ENCODE measurements around the gene SLITRK2. TPM values are rescaled to one million over a fixed set of nuclear protein-coding genes. Genes with fewer than 3 reads are reported as not detected.

SLITRK2 gene
- total RNA-seq, 1 experiment from 2014 or later = 0.07 TPM

DNA sequence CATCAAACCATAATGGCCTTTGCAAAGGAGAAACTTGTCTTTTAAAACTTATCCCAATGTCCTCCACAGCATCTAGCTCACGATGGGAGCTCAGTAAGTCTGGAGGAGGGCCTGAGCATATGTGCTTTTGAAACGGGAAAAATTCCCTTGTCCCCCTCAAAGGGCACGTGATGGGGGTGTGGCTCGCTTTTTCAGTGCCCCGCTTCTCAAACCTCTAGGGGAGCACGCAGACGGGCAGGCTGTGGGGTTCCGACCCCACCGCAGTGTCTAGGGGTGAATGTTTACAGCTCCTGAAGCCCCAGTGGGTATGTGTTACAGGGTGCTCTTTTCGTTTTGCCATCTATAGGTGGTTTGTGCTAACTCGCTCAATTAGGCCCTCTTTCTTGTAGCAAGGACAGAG lies 31.2 kb downstream of the SLITRK2 start:
- ATAC-seq = no peak
- TF ChIP-seq, protein P1, sequence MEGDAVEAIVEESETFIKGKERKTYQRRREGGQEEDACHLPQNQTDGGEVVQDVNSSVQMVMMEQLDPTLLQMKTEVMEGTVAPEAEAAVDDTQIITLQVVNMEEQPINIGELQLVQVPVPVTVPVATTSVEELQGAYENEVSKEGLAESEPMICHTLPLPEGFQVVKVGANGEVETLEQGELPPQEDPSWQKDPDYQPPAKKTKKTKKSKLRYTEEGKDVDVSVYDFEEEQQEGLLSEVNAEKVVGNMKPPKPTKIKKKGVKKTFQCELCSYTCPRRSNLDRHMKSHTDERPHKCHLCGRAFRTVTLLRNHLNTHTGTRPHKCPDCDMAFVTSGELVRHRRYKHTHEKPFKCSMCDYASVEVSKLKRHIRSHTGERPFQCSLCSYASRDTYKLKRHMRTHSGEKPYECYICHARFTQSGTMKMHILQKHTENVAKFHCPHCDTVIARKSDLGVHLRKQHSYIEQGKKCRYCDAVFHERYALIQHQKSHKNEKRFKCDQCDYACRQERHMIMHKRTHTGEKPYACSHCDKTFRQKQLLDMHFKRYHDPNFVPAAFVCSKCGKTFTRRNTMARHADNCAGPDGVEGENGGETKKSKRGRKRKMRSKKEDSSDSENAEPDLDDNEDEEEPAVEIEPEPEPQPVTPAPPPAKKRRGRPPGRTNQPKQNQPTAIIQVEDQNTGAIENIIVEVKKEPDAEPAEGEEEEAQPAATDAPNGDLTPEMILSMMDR (conservative IDR thresholded peaks at IDR 0.05; ENCODE audit: low read depth, low read length) = no peak
- TF ChIP-seq EZH2phosphoT487 (IDR thresholded peaks at IDR 0.05; ENCODE audit: borderline replicate concordance, low read length) (no peak), EZH2 (IDR thresholded peaks at IDR 0.05; ENCODE audit: low read length, unreplicated experiment) (no peak)

DNA sequence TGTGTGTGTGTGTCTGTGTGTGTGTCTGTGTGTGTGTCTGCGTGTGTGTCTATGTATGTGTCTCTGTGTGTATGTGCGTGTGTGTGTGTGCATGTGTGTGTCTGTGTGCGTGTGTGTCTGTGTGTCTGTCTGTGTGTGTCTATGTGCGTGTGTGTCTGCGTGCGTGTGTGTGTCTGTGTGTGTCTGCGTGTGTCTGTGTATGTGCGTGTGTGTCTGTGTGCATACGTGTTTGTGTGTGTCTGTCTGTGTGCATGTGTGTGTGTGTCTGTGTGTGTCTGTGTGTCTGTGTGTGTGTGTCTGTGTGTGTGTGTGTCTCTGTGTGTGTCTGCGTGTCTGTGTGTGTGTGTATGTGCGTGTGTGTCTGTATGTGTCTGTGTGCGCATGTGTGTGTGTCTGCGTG lies 35.6 kb downstream of the SLITRK2 start:
- Histone ChIP-seq H3K36me3 (ENCODE audit: low read depth, low read length) (no peaks in the 10 kb centered on the region), H3K27ac (ENCODE audit: low read length) (no peak overlapping the region), H3K27me3 (ENCODE audit: low read length) (no peaks in the 10 kb centered on the region), H4K20me1 (ENCODE audit: low read length) (no peaks in the 10 kb centered on the region), H3K4me2 (ENCODE audit: low read length) (no peak overlapping the region), H3K4me3 (ENCODE audit: low read length) (no peak overlapping the region), H2AFZ (ENCODE audit: low read length) (no peak overlapping the region), H3K79me2 (ENCODE audit: low read length) (no peaks in the 10 kb centered on the region), H3K9me2 (replicated peaks; ENCODE audit: low read length) (no peaks in the 10 kb centered on the region), H3K9ac (ENCODE audit: low read length) (no peak overlapping the region), H3K9me3 (ENCODE audit: low read length) (no peaks in the 10 kb centered on the region), H3F3A (ENCODE audit: low read length, unreplicated experiment) (no peaks in the 10 kb centered on the region), H3K4me1 (ENCODE audit: insufficient read depth, low read length) (no peaks in the 10 kb centered on the region)
- no peak for TF ChIP-seq EZH2phosphoT487 (IDR thresholded peaks at IDR 0.05; ENCODE audit: borderline replicate concordance, low read length)
- TF ChIP-seq, protein P1 (conservative IDR thresholded peaks at IDR 0.05; ENCODE audit: low read depth, low read length) = no peak
- no peak for TF ChIP-seq EZH2 (IDR thresholded peaks at IDR 0.05; ENCODE audit: low read length, unreplicated experiment)
- ATAC-seq (no peak), DNase-seq (no peak)
- ChIA-PET POLR2A (ENCODE audit: unreplicated experiment) (no interaction called here), CTCF (no interaction called here)
- intact Hi-C loops (cut with micrococcal nuclease) = no loop called here
- no TSS peak for BruUV-seq (replicated peaks)

More for the DNA sequence above, 31.2 kb downstream of the SLITRK2 start:
- BruUV-seq (replicated peaks) = no TSS peak
- intact Hi-C loops (cut with micrococcal nuclease) = no loop called here
- DNase-seq = no peak
- H4K20me1 ChIP-seq (ENCODE audit: low read length) = no peaks in the 10 kb centered on the region
- H3K27me3 ChIP-seq (ENCODE audit: low read length) = no peaks in the 10 kb centered on the region
- H3K9me2 ChIP-seq (replicated peaks; ENCODE audit: low read length) = no peaks in the 10 kb centered on the region
- H3K4me1 ChIP-seq (ENCODE audit: insufficient read depth, low read length) = no peaks in the 10 kb centered on the region
- POLR2A ChIA-PET (ENCODE audit: unreplicated experiment) = no interaction called here
- no peak overlapping the region for H3K4me3 ChIP-seq (ENCODE audit: low read length)
- no peak overlapping the region for H3K4me2 ChIP-seq (ENCODE audit: low read length)
- no peaks in the 10 kb centered on the region for H3F3A ChIP-seq (ENCODE audit: low read length, unreplicated experiment)
- H3K79me2 ChIP-seq (ENCODE audit: low read length) = no peaks in the 10 kb centered on the region
- CTCF ChIA-PET = no interaction called here
- no peaks in the 10 kb centered on the region for H3K9me3 ChIP-seq (ENCODE audit: low read length)
- no peaks in the 10 kb centered on the region for H3K36me3 ChIP-seq (ENCODE audit: low read depth, low read length)
- no peak overlapping the region for H2AFZ ChIP-seq (ENCODE audit: low read length)
- H3K27ac ChIP-seq (ENCODE audit: low read length) = no peak overlapping the region
- H3K9ac ChIP-seq (ENCODE audit: low read length) = no peak overlapping the region

DNA sequence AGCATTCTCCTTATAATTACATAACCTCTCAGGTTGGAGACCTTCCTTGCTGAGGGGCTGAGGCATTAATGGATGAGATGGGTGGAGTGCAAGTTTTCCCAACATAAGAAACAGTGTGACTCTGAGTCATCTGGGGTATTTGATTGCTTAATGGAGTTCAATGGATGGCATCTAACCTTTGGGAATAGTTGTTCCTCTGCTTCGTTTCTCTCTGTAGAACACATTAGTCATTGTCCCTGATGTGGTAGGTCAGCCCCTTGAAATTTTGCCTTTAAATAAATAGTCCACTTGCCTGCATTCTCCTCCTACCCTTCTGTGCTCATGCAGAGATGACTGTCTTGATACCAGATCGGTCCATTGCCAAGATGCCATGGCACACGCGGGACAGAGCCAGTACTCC lies 38.6 kb downstream of the SLITRK2 start:
- ATAC-seq = no peak
- H2AFZ ChIP-seq (ENCODE audit: low read length) = no peak overlapping the region
- H3F3A ChIP-seq (ENCODE audit: low read length, unreplicated experiment) = no peaks in the 10 kb centered on the region
- BruUV-seq (replicated peaks) = no TSS peak
- DNase-seq = no peak
- no peaks in the 10 kb centered on the region for H3K79me2 ChIP-seq (ENCODE audit: low read length)
- intact Hi-C loops (cut with micrococcal nuclease) = no loop called here
- no peaks in the 10 kb centered on the region for H3K36me3 ChIP-seq (ENCODE audit: low read depth, low read length)
- H3K4me1 ChIP-seq (ENCODE audit: insufficient read depth, low read length) = no peaks in the 10 kb centered on the region
- H3K9ac ChIP-seq (ENCODE audit: low read length) = no peak overlapping the region
- H3K27me3 ChIP-seq (ENCODE audit: low read length) = no peaks in the 10 kb centered on the region
- CTCF ChIA-PET = no interaction called here
- no peak for TF ChIP-seq EZH2phosphoT487 (IDR thresholded peaks at IDR 0.05; ENCODE audit: borderline replicate concordance, low read length)
- TF ChIP-seq, protein P1 (conservative IDR thresholded peaks at IDR 0.05; ENCODE audit: low read depth, low read length) = no peak
- TF ChIP-seq EZH2 (IDR thresholded peaks at IDR 0.05; ENCODE audit: low read length, unreplicated experiment) = no peak
- no peaks in the 10 kb centered on the region for H3K9me3 ChIP-seq (ENCODE audit: low read length)
- no peaks in the 10 kb centered on the region for H4K20me1 ChIP-seq (ENCODE audit: low read length)
- H3K4me3 ChIP-seq (ENCODE audit: low read length) = no peak overlapping the region
- no peaks in the 10 kb centered on the region for H3K9me2 ChIP-seq (replicated peaks; ENCODE audit: low read length)
- POLR2A ChIA-PET (ENCODE audit: unreplicated experiment) = no interaction called here
- H3K27ac ChIP-seq (ENCODE audit: low read length) = no peak overlapping the region
- H3K4me2 ChIP-seq (ENCODE audit: low read length) = no peak overlapping the region
